HEK293 (cell line): Measurements from ENCODE around the gene ARHGAP45.

Source experiments
- BCL11A ChIP-seq: fragments of 450-650 bp; formaldehyde crosslinking; IDR thresholded peaks from 2 replicates; pipeline ENCODE4 v1.5.1; 2016; ENCODE audit warnings: low read depth, missing biosample characterization, missing genetic modification characterization
- CTCF ChIP-seq: fragments of 450-650 bp; formaldehyde crosslinking; IDR thresholded peaks from 2 replicates; pipeline ENCODE4 v1.5.1; 2016; ENCODE audit warnings: missing biosample characterization, missing genetic modification characterization
- INSM2 ChIP-seq: fragments of 450-650 bp; formaldehyde crosslinking; IDR thresholded peaks from 2 replicates; pipeline ENCODE4 v1.5.1; 2016; ENCODE audit warnings: missing biosample characterization, missing genetic modification characterization
- KLF10 ChIP-seq: fragments of 450-650 bp; IDR thresholded peaks from 2 replicates; pipeline ENCODE4 v1.5.1; 2018; ENCODE audit warnings: missing biosample characterization, mild to moderate bottlenecking, missing genetic modification characterization
- KLF8 ChIP-seq: fragments of 450-650 bp; formaldehyde crosslinking; IDR thresholded peaks from 2 replicates; pipeline ENCODE4 v1.5.1; 2016; ENCODE audit warnings: missing biosample characterization, missing genetic modification characterization
- PATZ1 ChIP-seq: fragments of 450-650 bp; formaldehyde crosslinking; IDR thresholded peaks from 2 replicates; pipeline ENCODE4 v1.5.1; 2016; ENCODE audit warnings: missing biosample characterization, missing genetic modification characterization
- SP3 ChIP-seq: fragments of 450-650 bp; formaldehyde crosslinking; IDR thresholded peaks from 2 replicates; pipeline ENCODE4 v1.5.1; 2016; ENCODE audit warnings: missing biosample characterization, missing genetic modification characterization
- SP7 ChIP-seq: fragments of 450-650 bp; formaldehyde crosslinking; IDR thresholded peaks from 2 replicates; pipeline ENCODE4 v1.5.1; 2016; ENCODE audit warnings: missing biosample characterization, missing genetic modification characterization
- ZBTB7A ChIP-seq: fragments of 450-650 bp; formaldehyde crosslinking; IDR thresholded peaks from 2 replicates; pipeline ENCODE4 v1.5.1; 2016; ENCODE audit warnings: low read depth, missing biosample characterization, missing genetic modification characterization
- ZFHX2 ChIP-seq: fragments of 450-650 bp; formaldehyde crosslinking; conservative IDR thresholded peaks from 2 replicates; pipeline ENCODE4 v1.5.1; 2016; ENCODE audit warnings: missing biosample characterization, missing genetic modification characterization
- ZNF10 ChIP-seq: fragments of 450-650 bp; formaldehyde crosslinking; IDR thresholded peaks from 2 replicates; pipeline ENCODE4 v1.5.1; 2017; ENCODE audit warnings: missing biosample characterization, missing genetic modification characterization
- ZNF16 ChIP-seq: fragments of 450-650 bp; formaldehyde crosslinking; IDR thresholded peaks from 2 replicates; pipeline ENCODE4 v1.5.1; 2016; ENCODE audit warnings: low read depth, missing biosample characterization, missing genetic modification characterization
- ZNF169 ChIP-seq: fragments of 450-650 bp; formaldehyde crosslinking; IDR thresholded peaks from 2 replicates; pipeline ENCODE4 v1.5.1; 2016; ENCODE audit warnings: missing biosample characterization, missing genetic modification characterization
- ZNF221 ChIP-seq: fragments of 450-650 bp; formaldehyde crosslinking; IDR thresholded peaks from 2 replicates; pipeline ENCODE4 v1.5.1; 2017; ENCODE audit warnings: missing biosample characterization, missing genetic modification characterization, borderline replicate concordance
- ZNF302 ChIP-seq: fragments of 450-650 bp; formaldehyde crosslinking; IDR thresholded peaks from 2 replicates; pipeline ENCODE4 v1.5.1; 2016; ENCODE audit warnings: missing biosample characterization, missing genetic modification characterization, low read depth
- ZNF341 ChIP-seq: fragments of 450-650 bp; formaldehyde crosslinking; IDR thresholded peaks from 2 replicates; pipeline ENCODE4; 2016; ENCODE audit warnings: low read depth, missing biosample characterization, missing genetic modification characterization
- ZNF366 ChIP-seq: fragments of 450-650 bp; formaldehyde crosslinking; conservative IDR thresholded peaks from 2 replicates; pipeline ENCODE4 v1.5.1; 2016; ENCODE audit warnings: missing biosample characterization, missing genetic modification characterization
- ZNF433 ChIP-seq: fragments of 450-650 bp; formaldehyde crosslinking; IDR thresholded peaks from 2 replicates; pipeline ENCODE4 v1.5.1; 2016; ENCODE audit warnings: missing biosample characterization, missing genetic modification characterization, low read depth
- ZNF530 ChIP-seq: fragments of 450-650 bp; formaldehyde crosslinking; IDR thresholded peaks from 2 replicates; pipeline ENCODE4 v1.5.1; 2016; ENCODE audit warnings: low read depth, missing biosample characterization, missing genetic modification characterization
- ZNF596 ChIP-seq: fragments of 450-650 bp; IDR thresholded peaks from 2 replicates; pipeline ENCODE4 v1.5.0; 2018; ENCODE audit warnings: missing biosample characterization, mild to moderate bottlenecking, missing genetic modification characterization, moderate library complexity
- ZNF629 ChIP-seq: fragments of 450-650 bp; formaldehyde crosslinking; IDR thresholded peaks from 2 replicates; pipeline ENCODE4 v1.5.1; 2017; ENCODE audit warnings: missing biosample characterization, missing genetic modification characterization
- ZNF658 ChIP-seq: fragments of 450-650 bp; formaldehyde crosslinking; IDR thresholded peaks from 2 replicates; pipeline ENCODE4; 2016; ENCODE audit warnings: missing biosample characterization, missing genetic modification characterization
- ZNF670 ChIP-seq: fragments of 450-650 bp; formaldehyde crosslinking; IDR thresholded peaks from 2 replicates; pipeline ENCODE4 v1.5.1; 2016; ENCODE audit warnings: missing biosample characterization, missing genetic modification characterization, low read depth
- ZNF777 ChIP-seq: fragments of 450-650 bp; formaldehyde crosslinking; IDR thresholded peaks from 2 replicates; pipeline ENCODE4 v1.5.1; 2017; ENCODE audit warnings: missing biosample characterization, missing genetic modification characterization, borderline replicate concordance
- ZNF791 ChIP-seq: fragments of 450-650 bp; formaldehyde crosslinking; IDR thresholded peaks from 2 replicates; pipeline ENCODE4 v1.5.1; 2016; ENCODE audit warnings: missing biosample characterization, missing genetic modification characterization
- ZNF830 ChIP-seq: fragments of 450-650 bp; IDR thresholded peaks from 2 replicates; pipeline ENCODE4 v1.5.0; 2018; ENCODE audit warnings: missing biosample characterization, missing genetic modification characterization, low read depth, mild to moderate bottlenecking, moderate library complexity
- TF ChIP-seq, protein P1 (sequence below): fragments of 450-650 bp; formaldehyde crosslinking; IDR thresholded peaks from 2 replicates; pipeline ENCODE4 v1.5.1; 2016; ENCODE audit warnings: missing biosample characterization, missing genetic modification characterization
- TF ChIP-seq, protein P2 (sequence below): fragments of 450-650 bp; formaldehyde crosslinking; IDR thresholded peaks from 2 replicates; pipeline ENCODE4 v1.5.0; 2017; ENCODE audit warnings: missing biosample characterization, missing genetic modification characterization, borderline replicate concordance
- TF ChIP-seq, protein P3 (sequence below): fragments of 450-650 bp; formaldehyde crosslinking; IDR thresholded peaks from 2 replicates; pipeline ENCODE4 v1.5.1; 2016; ENCODE audit warnings: missing biosample characterization, missing genetic modification characterization, low read depth

Gene ARHGAP45

GRCh38 chr19:1103708-1104310, 36.8 kb downstream of the ARHGAP45 start, which contains the start of gene GPX4 (continued):
- peak; percentile 33; the same call in 1 of the 2 replicates for TF ChIP-seq ZFHX2 (tag by site-specific recombination)
- no peak for TF ChIP-seq ZNF658 (tag by site-specific recombination)
- TF ChIP-seq, protein P1, sequence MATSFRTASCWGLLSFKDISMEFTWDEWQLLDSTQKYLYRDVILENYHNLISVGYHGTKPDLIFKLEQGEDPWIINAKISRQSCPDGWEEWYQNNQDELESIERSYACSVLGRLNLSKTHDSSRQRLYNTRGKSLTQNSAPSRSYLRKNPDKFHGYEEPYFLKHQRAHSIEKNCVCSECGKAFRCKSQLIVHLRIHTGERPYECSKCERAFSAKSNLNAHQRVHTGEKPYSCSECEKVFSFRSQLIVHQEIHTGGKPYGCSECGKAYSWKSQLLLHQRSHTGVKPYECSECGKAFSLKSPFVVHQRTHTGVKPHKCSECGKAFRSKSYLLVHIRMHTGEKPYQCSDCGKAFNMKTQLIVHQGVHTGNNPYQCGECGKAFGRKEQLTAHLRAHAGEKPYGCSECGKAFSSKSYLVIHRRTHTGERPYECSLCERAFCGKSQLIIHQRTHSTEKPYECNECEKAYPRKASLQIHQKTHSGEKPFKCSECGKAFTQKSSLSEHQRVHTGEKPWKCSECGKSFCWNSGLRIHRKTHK (tag by site-specific recombination), result no peak
- no peak; the same call in 1 of the 2 replicates for TF ChIP-seq ZNF596 (tag by site-specific recombination)
- TF ChIP-seq ZNF10, result no peak
- TF ChIP-seq ZNF302 (tag by site-specific recombination), result no peak
- peak; percentile 86 for TF ChIP-seq PATZ1 (tag by site-specific recombination)
- TF ChIP-seq ZBTB7A, result peak; percentile 82; the same call in 1 of the 2 replicates
- TF ChIP-seq, protein P2, sequence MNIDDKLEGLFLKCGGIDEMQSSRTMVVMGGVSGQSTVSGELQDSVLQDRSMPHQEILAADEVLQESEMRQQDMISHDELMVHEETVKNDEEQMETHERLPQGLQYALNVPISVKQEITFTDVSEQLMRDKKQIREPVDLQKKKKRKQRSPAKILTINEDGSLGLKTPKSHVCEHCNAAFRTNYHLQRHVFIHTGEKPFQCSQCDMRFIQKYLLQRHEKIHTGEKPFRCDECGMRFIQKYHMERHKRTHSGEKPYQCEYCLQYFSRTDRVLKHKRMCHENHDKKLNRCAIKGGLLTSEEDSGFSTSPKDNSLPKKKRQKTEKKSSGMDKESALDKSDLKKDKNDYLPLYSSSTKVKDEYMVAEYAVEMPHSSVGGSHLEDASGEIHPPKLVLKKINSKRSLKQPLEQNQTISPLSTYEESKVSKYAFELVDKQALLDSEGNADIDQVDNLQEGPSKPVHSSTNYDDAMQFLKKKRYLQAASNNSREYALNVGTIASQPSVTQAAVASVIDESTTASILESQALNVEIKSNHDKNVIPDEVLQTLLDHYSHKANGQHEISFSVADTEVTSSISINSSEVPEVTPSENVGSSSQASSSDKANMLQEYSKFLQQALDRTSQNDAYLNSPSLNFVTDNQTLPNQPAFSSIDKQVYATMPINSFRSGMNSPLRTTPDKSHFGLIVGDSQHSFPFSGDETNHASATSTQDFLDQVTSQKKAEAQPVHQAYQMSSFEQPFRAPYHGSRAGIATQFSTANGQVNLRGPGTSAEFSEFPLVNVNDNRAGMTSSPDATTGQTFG (tag by site-specific recombination), result no peak
- TF ChIP-seq SP7 (tag by site-specific recombination), result no peak
- no peak for TF ChIP-seq ZNF670
- peak; percentile 46; the same call in 1 of the 2 replicates for TF ChIP-seq BCL11A (tag by site-specific recombination)
- TF ChIP-seq INSM2 (tag by site-specific recombination), result 0 out of 2 replicates have a peak, but pooled peaks have one; percentile 19
- peak; percentile 73 for TF ChIP-seq KLF10
- TF ChIP-seq ZNF16, result no peak
- no peak; the same call in 1 of the 2 replicates for TF ChIP-seq ZNF629
- no peak for TF ChIP-seq ZNF830
- TF ChIP-seq ZNF341, result no peak
- no peak for TF ChIP-seq ZNF169 (tag by site-specific recombination)
- TF ChIP-seq, protein P3, sequence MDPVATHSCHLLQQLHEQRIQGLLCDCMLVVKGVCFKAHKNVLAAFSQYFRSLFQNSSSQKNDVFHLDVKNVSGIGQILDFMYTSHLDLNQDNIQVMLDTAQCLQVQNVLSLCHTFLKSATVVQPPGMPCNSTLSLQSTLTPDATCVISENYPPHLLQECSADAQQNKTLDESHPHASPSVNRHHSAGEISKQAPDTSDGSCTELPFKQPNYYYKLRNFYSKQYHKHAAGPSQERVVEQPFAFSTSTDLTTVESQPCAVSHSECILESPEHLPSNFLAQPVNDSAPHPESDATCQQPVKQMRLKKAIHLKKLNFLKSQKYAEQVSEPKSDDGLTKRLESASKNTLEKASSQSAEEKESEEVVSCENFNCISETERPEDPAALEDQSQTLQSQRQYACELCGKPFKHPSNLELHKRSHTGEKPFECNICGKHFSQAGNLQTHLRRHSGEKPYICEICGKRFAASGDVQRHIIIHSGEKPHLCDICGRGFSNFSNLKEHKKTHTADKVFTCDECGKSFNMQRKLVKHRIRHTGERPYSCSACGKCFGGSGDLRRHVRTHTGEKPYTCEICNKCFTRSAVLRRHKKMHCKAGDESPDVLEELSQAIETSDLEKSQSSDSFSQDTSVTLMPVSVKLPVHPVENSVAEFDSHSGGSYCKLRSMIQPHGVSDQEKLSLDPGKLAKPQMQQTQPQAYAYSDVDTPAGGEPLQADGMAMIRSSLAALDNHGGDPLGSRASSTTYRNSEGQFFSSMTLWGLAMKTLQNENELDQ, result no peak
- peak; percentile 67; the same call in 1 of the 2 replicates for TF ChIP-seq KLF8 (tag by site-specific recombination)
- no peak for TF ChIP-seq ZNF777 (tag by site-specific recombination)
- TF ChIP-seq CTCF (tag by site-specific recombination), result no peak
- 0 out of 2 replicates have a peak, but pooled peaks have one; percentile 17 for TF ChIP-seq ZNF221 (tag by site-specific recombination)
- no peak for TF ChIP-seq ZNF530 (tag by site-specific recombination)
- no peak for TF ChIP-seq ZNF791 (tag by site-specific recombination)
- peak; percentile 91 for TF ChIP-seq SP3 (tag by site-specific recombination)
- TF ChIP-seq ZNF433 (tag by site-specific recombination), result no peak
- no peak for TF ChIP-seq ZNF366 (tag by site-specific recombination)
